Measurements from ENCODE around the gene DYNC2H1.

The DYNC2H1 gene

DNA sequence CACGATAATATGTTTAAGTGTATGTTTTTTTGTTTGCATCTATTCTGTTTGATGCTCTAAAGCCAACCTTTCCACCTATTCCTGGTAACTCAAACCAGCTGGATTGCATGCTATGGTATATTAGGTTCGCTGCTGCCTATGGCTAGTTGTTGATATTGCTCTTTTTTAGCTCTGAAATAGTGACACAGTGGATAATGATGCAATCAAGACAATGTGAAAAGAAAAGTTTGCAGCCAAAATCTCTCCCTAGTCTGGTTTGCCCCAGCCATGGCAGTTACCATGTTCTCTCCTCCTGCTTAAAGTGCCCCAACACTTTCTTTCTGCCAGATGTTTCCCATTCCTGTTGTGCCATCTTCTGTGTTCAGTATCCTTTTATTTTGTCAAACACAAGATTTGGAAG is 269.7 kb downstream of the DYNC2H1 start:
- no peaks in the 10 kb centered on the region for H3K27me3 ChIP-seq (ENCODE audit: insufficient read depth, poor library complexity, severe bottlenecking)
- no peak overlapping the region for H3K4me3 ChIP-seq (replicated peaks; ENCODE audit: insufficient read depth, low read length)
- no peak overlapping the region for H3K27ac ChIP-seq (replicated peaks)
- TF ChIP-seq POLR2AphosphoS5 (IDR thresholded peaks at IDR 0.05; ENCODE audit: low read depth) (no peak), GABPA (IDR thresholded peaks at IDR 0.05; ENCODE audit: low read depth) (no peak), SPI1 (IDR thresholded peaks at IDR 0.05; ENCODE audit: borderline replicate concordance, low read depth) (no peak)
- TF ChIP-seq, protein P1, sequence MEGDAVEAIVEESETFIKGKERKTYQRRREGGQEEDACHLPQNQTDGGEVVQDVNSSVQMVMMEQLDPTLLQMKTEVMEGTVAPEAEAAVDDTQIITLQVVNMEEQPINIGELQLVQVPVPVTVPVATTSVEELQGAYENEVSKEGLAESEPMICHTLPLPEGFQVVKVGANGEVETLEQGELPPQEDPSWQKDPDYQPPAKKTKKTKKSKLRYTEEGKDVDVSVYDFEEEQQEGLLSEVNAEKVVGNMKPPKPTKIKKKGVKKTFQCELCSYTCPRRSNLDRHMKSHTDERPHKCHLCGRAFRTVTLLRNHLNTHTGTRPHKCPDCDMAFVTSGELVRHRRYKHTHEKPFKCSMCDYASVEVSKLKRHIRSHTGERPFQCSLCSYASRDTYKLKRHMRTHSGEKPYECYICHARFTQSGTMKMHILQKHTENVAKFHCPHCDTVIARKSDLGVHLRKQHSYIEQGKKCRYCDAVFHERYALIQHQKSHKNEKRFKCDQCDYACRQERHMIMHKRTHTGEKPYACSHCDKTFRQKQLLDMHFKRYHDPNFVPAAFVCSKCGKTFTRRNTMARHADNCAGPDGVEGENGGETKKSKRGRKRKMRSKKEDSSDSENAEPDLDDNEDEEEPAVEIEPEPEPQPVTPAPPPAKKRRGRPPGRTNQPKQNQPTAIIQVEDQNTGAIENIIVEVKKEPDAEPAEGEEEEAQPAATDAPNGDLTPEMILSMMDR (IDR thresholded peaks at IDR 0.05; ENCODE audit: insufficient read depth, low read length): no peak
- TF ChIP-seq, protein P2, sequence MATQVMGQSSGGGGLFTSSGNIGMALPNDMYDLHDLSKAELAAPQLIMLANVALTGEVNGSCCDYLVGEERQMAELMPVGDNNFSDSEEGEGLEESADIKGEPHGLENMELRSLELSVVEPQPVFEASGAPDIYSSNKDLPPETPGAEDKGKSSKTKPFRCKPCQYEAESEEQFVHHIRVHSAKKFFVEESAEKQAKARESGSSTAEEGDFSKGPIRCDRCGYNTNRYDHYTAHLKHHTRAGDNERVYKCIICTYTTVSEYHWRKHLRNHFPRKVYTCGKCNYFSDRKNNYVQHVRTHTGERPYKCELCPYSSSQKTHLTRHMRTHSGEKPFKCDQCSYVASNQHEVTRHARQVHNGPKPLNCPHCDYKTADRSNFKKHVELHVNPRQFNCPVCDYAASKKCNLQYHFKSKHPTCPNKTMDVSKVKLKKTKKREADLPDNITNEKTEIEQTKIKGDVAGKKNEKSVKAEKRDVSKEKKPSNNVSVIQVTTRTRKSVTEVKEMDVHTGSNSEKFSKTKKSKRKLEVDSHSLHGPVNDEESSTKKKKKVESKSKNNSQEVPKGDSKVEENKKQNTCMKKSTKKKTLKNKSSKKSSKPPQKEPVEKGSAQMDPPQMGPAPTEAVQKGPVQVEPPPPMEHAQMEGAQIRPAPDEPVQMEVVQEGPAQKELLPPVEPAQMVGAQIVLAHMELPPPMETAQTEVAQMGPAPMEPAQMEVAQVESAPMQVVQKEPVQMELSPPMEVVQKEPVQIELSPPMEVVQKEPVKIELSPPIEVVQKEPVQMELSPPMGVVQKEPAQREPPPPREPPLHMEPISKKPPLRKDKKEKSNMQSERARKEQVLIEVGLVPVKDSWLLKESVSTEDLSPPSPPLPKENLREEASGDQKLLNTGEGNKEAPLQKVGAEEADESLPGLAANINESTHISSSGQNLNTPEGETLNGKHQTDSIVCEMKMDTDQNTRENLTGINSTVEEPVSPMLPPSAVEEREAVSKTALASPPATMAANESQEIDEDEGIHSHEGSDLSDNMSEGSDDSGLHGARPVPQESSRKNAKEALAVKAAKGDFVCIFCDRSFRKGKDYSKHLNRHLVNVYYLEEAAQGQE (IDR thresholded peaks at IDR 0.05; ENCODE audit: insufficient replicate concordance, low read depth): no peak
- DNase-seq (ENCODE audit: low read depth in 1 of 2, low spot score in 1 of 2): no peak

DNA sequence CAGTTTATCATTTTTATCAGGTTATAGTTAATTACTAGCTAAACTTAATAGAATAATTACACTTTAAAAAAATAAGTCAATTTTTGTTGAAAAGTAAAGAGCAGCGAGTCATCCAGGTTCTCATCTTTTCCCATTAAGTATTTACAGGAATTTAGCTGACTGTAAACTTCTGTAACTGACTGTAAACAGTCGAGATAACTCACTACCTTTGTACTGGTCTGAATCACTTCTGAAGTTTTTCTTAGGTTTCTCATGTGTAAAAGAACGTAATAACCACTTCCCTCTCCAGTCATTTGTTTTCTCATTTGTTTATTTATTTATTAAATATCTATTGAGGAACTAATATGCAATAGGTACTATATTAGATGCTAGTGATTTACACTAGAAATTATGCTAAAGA is 270.8 kb downstream of the DYNC2H1 start:
- Histone ChIP-seq H3K4me3 (replicated peaks; ENCODE audit: insufficient read depth, low read length) (no peak overlapping the region), H3K27me3 (ENCODE audit: insufficient read depth, poor library complexity, severe bottlenecking) (no peaks in the 10 kb centered on the region), H3K27ac (replicated peaks) (no peak overlapping the region)
- DNase-seq (ENCODE audit: low read depth in 1 of 2, low spot score in 1 of 2): no peak
- TF ChIP-seq, protein P1 (IDR thresholded peaks at IDR 0.05; ENCODE audit: insufficient read depth, low read length): no peak
- TF ChIP-seq GABPA (IDR thresholded peaks at IDR 0.05; ENCODE audit: low read depth): no peak
- TF ChIP-seq, protein P2 (IDR thresholded peaks at IDR 0.05; ENCODE audit: insufficient replicate concordance, low read depth): no peak
- TF ChIP-seq SPI1 (IDR thresholded peaks at IDR 0.05; ENCODE audit: borderline replicate concordance, low read depth): no peak
- TF ChIP-seq POLR2AphosphoS5 (IDR thresholded peaks at IDR 0.05; ENCODE audit: low read depth): no peak

DNA sequence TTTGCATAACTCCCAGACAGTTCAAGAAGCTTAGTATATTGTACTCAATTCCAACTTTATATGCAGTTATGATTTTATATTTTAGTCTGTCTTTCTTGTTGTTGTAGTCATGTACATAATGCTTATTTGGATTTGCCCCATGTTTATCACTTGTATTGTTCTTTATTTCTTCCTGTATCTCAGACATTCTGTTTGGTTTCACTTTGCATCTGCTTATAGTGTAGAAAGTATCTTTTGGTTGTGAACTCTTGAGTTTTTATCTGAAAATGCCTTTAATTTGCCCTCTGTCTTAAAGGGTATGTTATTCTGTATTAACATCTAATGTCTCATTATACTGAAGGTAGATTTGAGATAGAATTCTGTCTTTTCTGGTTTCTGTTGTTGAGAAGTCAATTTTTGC is 275.4 kb downstream of the DYNC2H1 start:
- Histone ChIP-seq H3K27me3 (ENCODE audit: insufficient read depth, poor library complexity, severe bottlenecking) (no peaks in the 10 kb centered on the region), H3K27ac (replicated peaks) (no peak overlapping the region), H3K4me3 (replicated peaks; ENCODE audit: insufficient read depth, low read length) (no peak overlapping the region)
- TF ChIP-seq GABPA (IDR thresholded peaks at IDR 0.05; ENCODE audit: low read depth): no peak
- TF ChIP-seq, protein P2 (IDR thresholded peaks at IDR 0.05; ENCODE audit: insufficient replicate concordance, low read depth): no peak
- no peak for TF ChIP-seq POLR2AphosphoS5 (IDR thresholded peaks at IDR 0.05; ENCODE audit: low read depth)
- TF ChIP-seq, protein P1 (IDR thresholded peaks at IDR 0.05; ENCODE audit: insufficient read depth, low read length): no peak
- TF ChIP-seq SPI1 (IDR thresholded peaks at IDR 0.05; ENCODE audit: borderline replicate concordance, low read depth): no peak
- no peak for DNase-seq (ENCODE audit: low read depth in 1 of 2, low spot score in 1 of 2)

Data from HL-60 (cell line).